Measurements from ENCODE around the gene STRA6. TPM values are rescaled to one million over a fixed set of nuclear protein-coding genes. Genes with fewer than 3 reads are reported as not detected.

Gene STRA6
- 1 to 10 TPM in 1 of 4 donors, under 1 TPM in 1, not detected in 2; 0.27 to 8.4 TPM for polyA plus RNA-seq
- long read RNA-seq, donor 1 = 0 reads
- long read RNA-seq, donor 2 = 0 reads
- long read RNA-seq, donor 3 = 0 reads
- long read RNA-seq, donor 4 = 0 reads
- long read RNA-seq, donor 5, partial matches to known transcripts = 0 of 1 reads
- long read RNA-seq, donor 5, other reads (novel, unspliced or antisense) = 0 of 1 reads
- long read RNA-seq, donor 6 = 0 reads
- long read RNA-seq, donor 7 = 0 reads
- long read RNA-seq, donor 8 = 0 reads
- long read RNA-seq, donor 9 = 0 reads
- long read RNA-seq, donor 10 = 0 reads

- Histone ChIP-seq H3K27me3 (ENCODE audit: control insufficient read depth in 3 of 3, insufficient read depth in 3 of 3, low read length in 3 of 3) (no peaks in the 10 kb centered on the region), H3K27ac (ENCODE audit: low read depth in 1 of 3, low read length in 2 of 3) (peak within 1 kb of the TSS in 1 of 3 donors; percentile 31), H3K4me3 (ENCODE audit: low read depth in 1 of 3, low read length in 3 of 3) (peak within 1 kb of the TSS in 1 of 3 donors; percentile 14), H3K9me3 (ENCODE audit: control insufficient read depth in 2 of 2, insufficient read depth in 1 of 2, low read depth in 1 of 2, low read length in 1 of 2) (no peaks in the 10 kb centered on the region), H3K36me3 (ENCODE audit: control insufficient read depth in 3 of 3, insufficient read depth in 2 of 3, low read depth in 1 of 3, low read length in 3 of 3) (peaks cover 0 to 8% (median 0%) of the 10 kb centered on the region in 3 donors), H3K4me1 (ENCODE audit: control insufficient read depth in 3 of 3, insufficient read depth in 2 of 3, low read depth in 1 of 3, low read length in 2 of 3) (peaks cover 0 to 59% (median 0%) of the 10 kb centered on the region in 3 donors)
- WGBS, 3 donors = 36 to 54% (median 50%) methylated on average over 24 to 26 of the region's 26 CpGs
- no peak for FAIRE-seq
- DNase-seq = peak in 1 of 2 donors; percentile 79
Observed at GRCh38 chr15:74202452-74203401, at the start of gene STRA6. TSS of gene STRA6 (minus strand) at chr15:74202787. CDS start at chr15:74202267, 520 bp downstream.

- Histone ChIP-seq H3K36me3 (ENCODE audit: control insufficient read depth in 3 of 3, insufficient read depth in 2 of 3, low read depth in 1 of 3, low read length in 3 of 3) (no peaks in the 10 kb centered on the region), H3K27me3 (ENCODE audit: control insufficient read depth in 3 of 3, insufficient read depth in 3 of 3, low read length in 3 of 3) (peaks cover 0 to 5% (median 0%) of the 10 kb centered on the region in 3 donors), H3K27ac (ENCODE audit: low read depth in 1 of 3, low read length in 2 of 3) (no peak overlapping the region), H3K9me3 (ENCODE audit: control insufficient read depth in 2 of 2, insufficient read depth in 1 of 2, low read depth in 1 of 2, low read length in 1 of 2) (no peaks in the 10 kb centered on the region), H3K4me3 (ENCODE audit: low read depth in 1 of 3, low read length in 3 of 3) (no peak overlapping the region), H3K4me1 (ENCODE audit: control insufficient read depth in 3 of 3, insufficient read depth in 2 of 3, low read depth in 1 of 3, low read length in 2 of 3) (no peaks in the 10 kb centered on the region)
- no peak for DNase-seq
- WGBS, 3 donors = 65 to 81% (median 73%) methylated on average over 6 of the region's 6 CpGs
- FAIRE-seq = no peak
Observed at GRCh38 chr15:74252291-74252690, 49.7 kb upstream of the STRA6 start.

- Histone ChIP-seq H3K27me3 (ENCODE audit: control insufficient read depth in 3 of 3, insufficient read depth in 3 of 3, low read length in 3 of 3) (peaks cover 0 to 5% (median 0%) of the 10 kb centered on the region in 3 donors), H3K4me1 (ENCODE audit: control insufficient read depth in 3 of 3, insufficient read depth in 2 of 3, low read depth in 1 of 3, low read length in 2 of 3) (no peaks in the 10 kb centered on the region), H3K4me3 (ENCODE audit: low read depth in 1 of 3, low read length in 3 of 3) (no peak overlapping the region), H3K27ac (ENCODE audit: low read depth in 1 of 3, low read length in 2 of 3) (no peak overlapping the region), H3K9me3 (ENCODE audit: control insufficient read depth in 2 of 2, insufficient read depth in 1 of 2, low read depth in 1 of 2, low read length in 1 of 2) (no peaks in the 10 kb centered on the region), H3K36me3 (ENCODE audit: control insufficient read depth in 3 of 3, insufficient read depth in 2 of 3, low read depth in 1 of 3, low read length in 3 of 3) (no peaks in the 10 kb centered on the region)
- DNase-seq = no peak
- no peak for FAIRE-seq
- 29 to 67% (median 50%) methylated on average over 4 to 5 of the region's 5 CpGs for WGBS, 3 donors
Observed at GRCh38 chr15:74251131-74251811, 48.7 kb upstream of the STRA6 start.

- no peak for FAIRE-seq
- peaks cover 0 to 2% (median 0%) of the 10 kb centered on the region in 3 donors for H3K4me1 ChIP-seq (ENCODE audit: control insufficient read depth in 3 of 3, insufficient read depth in 2 of 3, low read depth in 1 of 3, low read length in 2 of 3)
- H3K27ac ChIP-seq (ENCODE audit: low read depth in 1 of 3, low read length in 2 of 3) = no peak overlapping the region
- DNase-seq = no peak
- H3K4me3 ChIP-seq (ENCODE audit: low read depth in 1 of 3, low read length in 3 of 3) = no peak overlapping the region
- WGBS, 3 donors = 81 to 91% (median 91%) methylated on average over 6 of the region's 6 CpGs
- H3K36me3 ChIP-seq (ENCODE audit: control insufficient read depth in 3 of 3, insufficient read depth in 2 of 3, low read depth in 1 of 3, low read length in 3 of 3) = no peaks in the 10 kb centered on the region
- H3K27me3 ChIP-seq (ENCODE audit: control insufficient read depth in 3 of 3, insufficient read depth in 3 of 3, low read length in 3 of 3) = peaks cover 0 to 9% (median 0%) of the 10 kb centered on the region in 3 donors
- H3K9me3 ChIP-seq (ENCODE audit: control insufficient read depth in 2 of 2, insufficient read depth in 1 of 2, low read depth in 1 of 2, low read length in 1 of 2) = no peaks in the 10 kb centered on the region
Observed at GRCh38 chr15:74250266-74250665, 47.7 kb upstream of the STRA6 start.

- Histone ChIP-seq H3K9me3 (ENCODE audit: control insufficient read depth in 2 of 2, insufficient read depth in 1 of 2, low read depth in 1 of 2, low read length in 1 of 2) (no peaks in the 10 kb centered on the region), H3K4me1 (ENCODE audit: control insufficient read depth in 3 of 3, insufficient read depth in 2 of 3, low read depth in 1 of 3, low read length in 2 of 3) (peaks cover 0 to 27% (median 0%) of the 10 kb centered on the region in 3 donors), H3K4me3 (ENCODE audit: low read depth in 1 of 3, low read length in 3 of 3) (no peak overlapping the region), H3K27me3 (ENCODE audit: control insufficient read depth in 3 of 3, insufficient read depth in 3 of 3, low read length in 3 of 3) (peaks cover 0 to 7% (median 0%) of the 10 kb centered on the region in 3 donors), H3K27ac (ENCODE audit: low read depth in 1 of 3, low read length in 2 of 3) (no peak overlapping the region), H3K36me3 (ENCODE audit: control insufficient read depth in 3 of 3, insufficient read depth in 2 of 3, low read depth in 1 of 3, low read length in 3 of 3) (no peaks in the 10 kb centered on the region)
- FAIRE-seq (no peak), DNase-seq (peak in 1 of 2 donors; percentile 36)
- 3 to 8% (median 3%) methylated on average over 32 to 36 of the region's 36 CpGs for WGBS, 3 donors
Observed at GRCh38 chr15:74245342-74245931, 42.9 kb upstream of the STRA6 start.

- Histone ChIP-seq H3K4me1 (ENCODE audit: control insufficient read depth in 3 of 3, insufficient read depth in 2 of 3, low read depth in 1 of 3, low read length in 2 of 3) (peaks cover 0 to 33% (median 0%) of the 10 kb centered on the region in 3 donors), H3K36me3 (ENCODE audit: control insufficient read depth in 3 of 3, insufficient read depth in 2 of 3, low read depth in 1 of 3, low read length in 3 of 3) (no peaks in the 10 kb centered on the region), H3K27me3 (ENCODE audit: control insufficient read depth in 3 of 3, insufficient read depth in 3 of 3, low read length in 3 of 3) (peaks cover 0 to 7% (median 0%) of the 10 kb centered on the region in 3 donors), H3K4me3 (ENCODE audit: low read depth in 1 of 3, low read length in 3 of 3) (no peak overlapping the region), H3K27ac (ENCODE audit: low read depth in 1 of 3, low read length in 2 of 3) (no peak overlapping the region), H3K9me3 (ENCODE audit: control insufficient read depth in 2 of 2, insufficient read depth in 1 of 2, low read depth in 1 of 2, low read length in 1 of 2) (no peaks in the 10 kb centered on the region)
- DNase-seq (no peak), FAIRE-seq (no peak)
- 45 to 57% (median 52%) methylated on average over 4 of the region's 4 CpGs for whole genome bisulfite sequencing, 3 donors
Observed at GRCh38 chr15:74244822-74245341, 42.3 kb upstream of the STRA6 start.

- 79 to 90% (median 79%) methylated on average over 7 of the region's 7 CpGs for WGBS, 3 donors
- H3K9me3 ChIP-seq (ENCODE audit: control insufficient read depth in 2 of 2, insufficient read depth in 1 of 2, low read depth in 1 of 2, low read length in 1 of 2) = no peaks in the 10 kb centered on the region
- FAIRE-seq (no peak), DNase-seq (no peak)
- H3K4me3 ChIP-seq (ENCODE audit: low read depth in 1 of 3, low read length in 3 of 3) = no peak overlapping the region
- H3K27me3 ChIP-seq (ENCODE audit: control insufficient read depth in 3 of 3, insufficient read depth in 3 of 3, low read length in 3 of 3) = peaks cover 0 to 7% (median 0%) of the 10 kb centered on the region in 3 donors
- H3K36me3 ChIP-seq (ENCODE audit: control insufficient read depth in 3 of 3, insufficient read depth in 2 of 3, low read depth in 1 of 3, low read length in 3 of 3) = no peaks in the 10 kb centered on the region
- no peak overlapping the region for H3K27ac ChIP-seq (ENCODE audit: low read depth in 1 of 3, low read length in 2 of 3)
- peaks cover 0 to 37% (median 0%) of the 10 kb centered on the region in 3 donors for H3K4me1 ChIP-seq (ENCODE audit: control insufficient read depth in 3 of 3, insufficient read depth in 2 of 3, low read depth in 1 of 3, low read length in 2 of 3)
Observed at GRCh38 chr15:74243431-74243830, 40.8 kb upstream of the STRA6 start.
